GM12878 (cell line): ENCODE measurements around the gene RAD51B. TPM values are rescaled to one million over a fixed set of nuclear protein-coding genes. Genes with fewer than 3 reads are reported as not detected.

Source experiments
- ATAC-seq: fragments of 200-7000 bp; cut with Tn5 transposase; 3 replicates; pipeline ENCODE4 v1.9.1; 2020; ENCODE audit warnings: mild to moderate bottlenecking, moderate library complexity
- BruUV-seq: library from RNA; stranded (reverse); fragments of 400-500 nt; replicated peaks from 2 replicates; lab custom pipeline; 2021; lab: Mats Ljungman, UMichigan
- CTCF ChIA-PET: fragments of 300-600 bp; sonication (Branson Sonifier 250); formaldehyde crosslinking; extraction: SDS; loops from one replicate; lab custom pipeline; 2021; ENCODE audit warnings: inconsistent platforms; lab: Yijun Ruan, JAX
- POLR2A ChIA-PET: fragments of 350-600 bp; formaldehyde crosslinking; extraction: SDS; loops from one replicate; lab custom pipeline; 2021; ENCODE audit warnings: inconsistent platforms; lab: Charles Lee
- RAD21 ChIA-PET: fragments of 300-600 bp; sonication (Branson Sonifier 250); formaldehyde crosslinking; loops from one replicate; lab custom pipeline; 2023; ENCODE audit warnings: antibody characterized with exemption; ENCODE audit not compliant: unreplicated experiment; lab: Charles Lee
- SMC1A ChIA-PET: fragments of 300-600 bp; sonication (Branson Sonifier 250); formaldehyde crosslinking; loops from one replicate; lab custom pipeline; 2023; ENCODE audit not compliant: unreplicated experiment, uncharacterized antibody; lab: Charles Lee
- DNase-seq: peaks from one replicate; pipeline ENCODE4 v3.0.0-alpha.2; 2011; ENCODE audit warnings: low read depth, low spot score
- FAIRE-seq: peaks from 3 replicates; lab custom pipeline; 2011; peaks lifted over from hg19 to GRCh38; lab: Jason Lieb, UNC
- H2AFZ ChIP-seq: 2 replicates; pipeline ENCODE4 v1.6.0; 2011; ENCODE audit warnings: low read depth, low read length, control low read depth; ENCODE audit not compliant: control insufficient read depth
- H3K27ac ChIP-seq: 2 replicates; pipeline ENCODE4 v1.5.1; 2011; ENCODE audit warnings: control low read depth; ENCODE audit not compliant: control insufficient read depth, insufficient read depth
- H3K27me3 ChIP-seq, 2 experiments: replicated peaks in 1 of 2; 2 replicates each; pipeline versions ENCODE4 v1.6.0 to v1.6.1; 2011; ENCODE audit warnings: low read length in 1 of 2; ENCODE audit not compliant: control insufficient read depth in 2 of 2, insufficient read depth in 2 of 2
- H3K36me3 ChIP-seq, 2 experiments: 2 replicates each; pipeline ENCODE4 v1.5.1; 2011; ENCODE audit warnings: low read length in 1 of 2; ENCODE audit not compliant: control insufficient read depth in 2 of 2, insufficient read depth in 2 of 2
- H3K4me1 ChIP-seq: 2 replicates; pipeline ENCODE4 v1.6.1; 2011; ENCODE audit warnings: mild to moderate bottlenecking, low read length, moderate library complexity, mixed read lengths; ENCODE audit not compliant: control insufficient read depth, insufficient read depth
- H3K4me2 ChIP-seq: 2 replicates; pipeline ENCODE4 v1.6.0; 2011; ENCODE audit warnings: control low read depth; ENCODE audit not compliant: control insufficient read depth, insufficient read depth
- H3K4me3 ChIP-seq: fragments of 200-600 bp; sonication (generic); 2 replicates; pipeline ENCODE4 v1.5.1; 2016
- H3K79me2 ChIP-seq: 2 replicates; pipeline ENCODE4 v1.6.0; 2011; ENCODE audit warnings: low read length; ENCODE audit not compliant: control insufficient read depth, insufficient read depth
- H3K9ac ChIP-seq: 2 replicates; pipeline ENCODE4 v1.8.0; 2011; ENCODE audit warnings: low read length, control low read depth, mixed read lengths; ENCODE audit not compliant: control insufficient read depth, insufficient read depth
- H3K9me3 ChIP-seq: replicated peaks from 3 replicates; pipeline ENCODE4 v1.5.1; 2011; ENCODE audit warnings: mild to moderate bottlenecking, low read length; ENCODE audit not compliant: control insufficient read depth, insufficient read depth
- H4K20me1 ChIP-seq: 2 replicates; pipeline ENCODE4 v1.6.0; 2011; ENCODE audit not compliant: control insufficient read depth, insufficient read depth
- ASH2L ChIP-seq: fragments of 300-600, 200-600 bp; sonication (generic); IDR thresholded peaks from 2 replicates; pipeline ENCODE4 v1.6.1; 2017; ENCODE audit warnings: low read depth, mild to moderate bottlenecking, borderline replicate concordance
- CBX5 ChIP-seq: sonication (generic); IDR thresholded peaks from 2 replicates; pipeline ENCODE4 v1.6.1; 2016; ENCODE audit warnings: low read depth, moderate library complexity, mild to moderate bottlenecking, inconsistent platforms
- EGR1 ChIP-seq, 2 experiments: IDR thresholded peaks; 1 replicate in 1 of 2; 2 replicates in 1 of 2; pipeline ENCODE4 v1.6.1; 2011 to 2012; ENCODE audit warnings: low read depth in 2 of 2, low read length in 2 of 2, borderline replicate concordance in 1 of 2, mild to moderate bottlenecking in 1 of 2, moderate library complexity in 1 of 2
- HCFC1 ChIP-seq: fragments of 150-350 bp; IDR thresholded peaks from 2 replicates; pipeline ENCODE4 v1.6.1; 2014; ENCODE audit warnings: low read length
- JUND ChIP-seq: IDR thresholded peaks from 2 replicates; pipeline ENCODE4 v1.6.1; 2012; ENCODE audit warnings: low read depth, mild to moderate bottlenecking, low read length, improper control_type of control experiment, moderate library complexity
- MXI1 ChIP-seq: fragments of 150-350 bp; IDR thresholded peaks from 2 replicates; pipeline ENCODE4 v1.6.1; 2011; ENCODE audit warnings: low read depth, mild to moderate bottlenecking, inconsistent platforms, low read length, improper control_type of control experiment
- NRF1 ChIP-seq: conservative IDR thresholded peaks from 2 replicates; pipeline ENCODE4 v1.6.1; 2011; ENCODE audit warnings: mild to moderate bottlenecking, low read depth, low read length, improper control_type of control experiment
- RAD51 ChIP-seq: fragments of 450-650 bp; IDR thresholded peaks from 2 replicates; pipeline ENCODE4 v1.6.1; 2016; ENCODE audit warnings: moderate library complexity, mild to moderate bottlenecking, inconsistent platforms
- SIX5 ChIP-seq: IDR thresholded peaks from 2 replicates; pipeline ENCODE4 v1.6.1; 2011; ENCODE audit warnings: mild to moderate bottlenecking, low read depth, low read length, moderate library complexity; ENCODE audit not compliant: severe bottlenecking
- STAT3 ChIP-seq: IDR thresholded peaks from 2 replicates; pipeline ENCODE4 v1.6.1; 2011; ENCODE audit warnings: low read depth, low read length, improper control_type of control experiment
- whole genome bisulfite sequencing: methylation state at CpG from one replicate; pipeline ENCODE4 v1.1.6; 2016; ENCODE audit warnings: low lambda C conversion rate; ENCODE audit not compliant: insufficient replicate concordance, insufficient coverage; ENCODE audit errors: missing lambda C conversion rate; 5-methylcytosine and 5-hydroxymethylcytosine counted together
- in situ Hi-C: fragments of 300-500 bp; cut with MboI; formaldehyde crosslinking; loops from 9 replicates; pipeline ENCODE4 v1.14.3; 2018; ENCODE audit warnings: mixed read lengths
- intact Hi-C: fragments of 100-400 bp; cut with micrococcal nuclease; formaldehyde crosslinking; loops from one replicate; pipeline ENCODE4 v1.14.2; 2022; ENCODE audit not compliant: unreplicated experiment
- polyA plus RNA-seq, 11 experiments: library from polyadenylated mRNA; depleted of rRNA in 4 of 11; unstranded in 6 of 11; stranded (reverse) in 5 of 11; fragments of >200 nt; fragmentation: Nextera tagmentation in 4 of 11; fragmentation: Illumina TruSeq in 1 of 11; extraction: Ambion mirVana in 4 of 11; extraction: Trizol in 1 of 11; gene quantifications; 1 replicate in 1 of 11; 2 replicates in 10 of 11; pipeline versions ENCODE4 v1.2.1 to v1.2.3, GENCODE V29; 2011 to 2016; ENCODE audit warnings: inconsistent platforms in 2 of 11, missing spikeins in 2 of 11, low read depth in 1 of 11
- total RNA-seq, 4 experiments: library from RNA; depleted of rRNA in 3 of 4; stranded (reverse); fragments of >200 nt in 3 of 4; fragmentation: Illumina TruSeq in 1 of 4; extraction: Trizol in 1 of 4; gene quantifications; 2 replicates each; pipeline versions ENCODE4 v1.2.1 to v1.2.3, GENCODE V29; 2013 to 2021
- TF ChIP-seq, protein P1 (sequence below), 3 experiments: IDR thresholded peaks in 2 of 3; conservative IDR thresholded peaks in 1 of 3; 2 replicates each; pipeline ENCODE4 v1.5.1; 2011; ENCODE audit warnings: low read depth in 3 of 3, low read length in 3 of 3, mild to moderate bottlenecking in 3 of 3, control low read depth in 2 of 3, moderate library complexity in 2 of 3, inconsistent platforms in 1 of 3, mixed read lengths in 1 of 3; ENCODE audit not compliant: control insufficient read depth in 2 of 3, insufficient read depth in 1 of 3; ENCODE audit errors: extremely low read depth in 1 of 3

RAD51B gene
- total and polyA plus RNA-seq, 10 of the 15 experiments (the other 5 are each of a cell fraction or from before 2014, with no cell fraction given) = 9.8 to 26.8 (median 21.3) TPM

DNA sequence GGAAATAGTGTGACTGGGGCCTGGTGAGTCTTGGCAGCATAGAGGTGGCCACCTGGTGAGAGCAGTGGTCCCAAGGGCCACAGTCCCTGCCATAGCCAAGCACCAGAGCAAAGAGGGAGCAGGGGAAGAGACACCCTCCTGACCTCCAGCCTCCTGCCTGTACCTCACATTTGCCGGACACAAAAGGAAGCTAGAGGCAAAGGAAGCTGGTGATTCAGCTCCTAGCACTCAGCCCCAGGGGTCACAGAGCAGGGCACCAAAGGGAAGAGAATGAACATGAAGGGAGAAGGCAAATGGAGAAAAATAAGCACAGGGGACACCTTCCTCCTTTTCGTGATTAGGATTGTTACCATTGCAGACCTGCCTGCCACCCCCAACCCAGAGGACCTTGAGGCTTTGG, 756.5 kb downstream of the RAD51B start:
- in situ Hi-C loops = no loop called here
- CTCF ChIA-PET = no interaction called here
- Histone ChIP-seq H3K27ac (no peak overlapping the region), H3K4me1 (no peaks in the 10 kb centered on the region), H3K36me3 (no peaks in the 10 kb centered on the region), H3K4me3 (no peak overlapping the region), H3K4me2 (no peak overlapping the region), H3K9me3 (no peaks in the 10 kb centered on the region; the same call in 2 of the 3 replicates), H3K79me2 (no peaks in the 10 kb centered on the region), H3K27me3 (no peaks in the 10 kb centered on the region), H2AFZ (no peak overlapping the region), H3K9ac (no peak overlapping the region), H4K20me1 (no peaks in the 10 kb centered on the region)
- FAIRE-seq = no peak
- SMC1A ChIA-PET = no interaction called here
- RAD21 ChIA-PET = no interaction called here
- TF ChIP-seq STAT3 = no peak
- no peak for TF ChIP-seq ASH2L
- TF ChIP-seq CBX5 = no peak
- TF ChIP-seq RAD51 = no peak
- no peak for TF ChIP-seq HCFC1
- TF ChIP-seq SIX5 = no peak
- TF ChIP-seq EGR1 (IDR thresholded peaks at IDR 0.05; ENCODE audit: borderline replicate concordance in 1 of 2, low read depth in 2 of 2, low read length in 2 of 2) = no peak
- no peak for TF ChIP-seq JUND
- no peak for TF ChIP-seq MXI1
- no peak for TF ChIP-seq NRF1
- TF ChIP-seq, protein P1, sequence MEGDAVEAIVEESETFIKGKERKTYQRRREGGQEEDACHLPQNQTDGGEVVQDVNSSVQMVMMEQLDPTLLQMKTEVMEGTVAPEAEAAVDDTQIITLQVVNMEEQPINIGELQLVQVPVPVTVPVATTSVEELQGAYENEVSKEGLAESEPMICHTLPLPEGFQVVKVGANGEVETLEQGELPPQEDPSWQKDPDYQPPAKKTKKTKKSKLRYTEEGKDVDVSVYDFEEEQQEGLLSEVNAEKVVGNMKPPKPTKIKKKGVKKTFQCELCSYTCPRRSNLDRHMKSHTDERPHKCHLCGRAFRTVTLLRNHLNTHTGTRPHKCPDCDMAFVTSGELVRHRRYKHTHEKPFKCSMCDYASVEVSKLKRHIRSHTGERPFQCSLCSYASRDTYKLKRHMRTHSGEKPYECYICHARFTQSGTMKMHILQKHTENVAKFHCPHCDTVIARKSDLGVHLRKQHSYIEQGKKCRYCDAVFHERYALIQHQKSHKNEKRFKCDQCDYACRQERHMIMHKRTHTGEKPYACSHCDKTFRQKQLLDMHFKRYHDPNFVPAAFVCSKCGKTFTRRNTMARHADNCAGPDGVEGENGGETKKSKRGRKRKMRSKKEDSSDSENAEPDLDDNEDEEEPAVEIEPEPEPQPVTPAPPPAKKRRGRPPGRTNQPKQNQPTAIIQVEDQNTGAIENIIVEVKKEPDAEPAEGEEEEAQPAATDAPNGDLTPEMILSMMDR (IDR thresholded peaks at IDR 0.05 in 2 of 3, conservative IDR thresholded peaks at IDR 0.05 in 1 of 3; ENCODE audit: control insufficient read depth in 2 of 3, extremely low read depth in 1 of 3, insufficient read depth in 1 of 3, low read depth in 3 of 3, low read length in 3 of 3) = no peak
- POLR2A ChIA-PET = no interaction called here
- no peak for ATAC-seq
- DNase-seq = no peak
- intact Hi-C loops = no loop called here
- WGBS = 32% methylated on average over 2 of the region's 2 CpGs
- no TSS peak for BruUV-seq
